ENCODE results near the gene LAPTM5.

GRCh38 chr1:30786264-30786991 is 28.9 kb upstream of the LAPTM5 start:
- TF ChIP-seq CTCF (IDR thresholded peaks at IDR 0.05) (no peak), POLR2A (IDR thresholded peaks at IDR 0.05) (no peak)

All from thyroid gland (tissue), 4 donors.